OCI-LY3 (cell line): ENCODE data around the gene SAMD4A.

Experiments
- H2AFZ ChIP-seq: fragments of 200-600, 300-600 bp; shearing (Covaris generic); 2 replicates; pipeline ENCODE4 v1.6.0; 2014; ENCODE audit warnings: antibody characterized with exemption, low read depth, low read length
- H3K27ac ChIP-seq: fragments of 200-600, 300-600 bp; sonication (generic); 2 replicates; pipeline ENCODE4 v1.5.1; 2014; ENCODE audit warnings: mild to moderate bottlenecking, low read length, moderate library complexity, mixed read lengths
- H3K27me3 ChIP-seq: fragments of 200-600, 300-600 bp; sonication (generic); 2 replicates; pipeline ENCODE4 v1.6.1; 2014; ENCODE audit warnings: low read depth, low read length, mixed read lengths
- H3K36me3 ChIP-seq: fragments of 200-600, 300-600 bp; sonication (generic); replicated peaks from 2 replicates; pipeline ENCODE3; 2014; ENCODE audit warnings: low read depth, low read length, mixed read lengths
- H3K4me1 ChIP-seq: fragments of 300-600, 200-600 bp; sonication (generic); 2 replicates; pipeline ENCODE4 v1.6.1; 2014; ENCODE audit warnings: low read length, mixed read lengths
- H3K4me2 ChIP-seq: fragments of 200-600, 300-600 bp; sonication (generic); 2 replicates; pipeline ENCODE4 v1.6.1; 2014; ENCODE audit warnings: low read length, mixed read lengths
- H3K4me3 ChIP-seq: fragments of 300-600, 200-600 bp; sonication (generic); 2 replicates; pipeline ENCODE4 v1.5.1; 2014; ENCODE audit warnings: antibody characterized with exemption, mild to moderate bottlenecking, low read length, moderate library complexity
- H3K79me2 ChIP-seq: fragments of 300-600, 200-600 bp; shearing (Covaris generic); 2 replicates; pipeline ENCODE4 v1.6.1; 2014; ENCODE audit warnings: mild to moderate bottlenecking, low read length, mixed read lengths
- H3K9ac ChIP-seq: fragments of 300-600, 200-600 bp; shearing (Covaris generic); 2 replicates; pipeline ENCODE4 v1.6.0; 2014; ENCODE audit warnings: mild to moderate bottlenecking, low read length, moderate library complexity
- H3K9me3 ChIP-seq: fragments of 200-600, 300-600 bp; shearing (Covaris generic); 2 replicates; pipeline ENCODE4 v1.6.1; 2014; ENCODE audit warnings: low read length, mixed read lengths; ENCODE audit not compliant: insufficient read depth
- H4K20me1 ChIP-seq: fragments of 200-600, 300-600 bp; sonication (generic); 2 replicates; pipeline ENCODE4 v1.6.1; 2016; ENCODE audit warnings: low read length, mixed read lengths; ENCODE audit not compliant: insufficient read depth
- EZH2phosphoT487 ChIP-seq: fragments of 200-600 bp; shearing (Covaris generic); IDR thresholded peaks from 2 replicates; pipeline ENCODE4 v1.6.1; 2018; ENCODE audit warnings: antibody characterized with exemption, mixed run types, low read depth
- TF ChIP-seq, protein P1 (sequence below): fragments of 200-600, 300-600 bp; sonication (generic); IDR thresholded peaks from 2 replicates; pipeline ENCODE4 v1.5.1; 2014; ENCODE audit warnings: antibody characterized with exemption, low read length, low read depth

The SAMD4A gene

DNA sequence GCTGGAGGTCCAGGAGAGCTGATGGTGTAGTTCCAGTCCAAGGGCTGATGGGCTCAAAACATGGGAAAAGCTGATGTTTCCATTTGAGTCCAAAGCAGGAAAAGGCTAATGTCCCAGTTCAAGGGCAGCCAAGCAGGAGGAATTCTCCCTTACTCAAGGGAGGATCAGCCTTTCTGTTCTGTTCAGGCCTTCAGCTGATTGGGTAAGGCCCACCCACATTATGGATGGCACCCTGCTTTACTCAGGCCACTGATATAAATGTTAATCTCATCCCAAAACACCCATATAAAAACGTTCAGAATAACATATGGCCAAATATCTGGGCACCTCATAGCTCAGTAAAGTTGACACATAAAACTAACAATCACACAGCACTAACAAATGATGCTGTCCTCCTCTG is 64.1 kb downstream of the SAMD4A start:
- peaks cover 9% of the 10 kb centered on the region; the same call in 1 of the 2 replicates for H3K4me1 ChIP-seq
- H4K20me1 ChIP-seq, result no peaks in the 10 kb centered on the region
- H3K4me2 ChIP-seq, result no peak overlapping the region
- TF ChIP-seq EZH2phosphoT487, result no peak
- TF ChIP-seq, protein P1, sequence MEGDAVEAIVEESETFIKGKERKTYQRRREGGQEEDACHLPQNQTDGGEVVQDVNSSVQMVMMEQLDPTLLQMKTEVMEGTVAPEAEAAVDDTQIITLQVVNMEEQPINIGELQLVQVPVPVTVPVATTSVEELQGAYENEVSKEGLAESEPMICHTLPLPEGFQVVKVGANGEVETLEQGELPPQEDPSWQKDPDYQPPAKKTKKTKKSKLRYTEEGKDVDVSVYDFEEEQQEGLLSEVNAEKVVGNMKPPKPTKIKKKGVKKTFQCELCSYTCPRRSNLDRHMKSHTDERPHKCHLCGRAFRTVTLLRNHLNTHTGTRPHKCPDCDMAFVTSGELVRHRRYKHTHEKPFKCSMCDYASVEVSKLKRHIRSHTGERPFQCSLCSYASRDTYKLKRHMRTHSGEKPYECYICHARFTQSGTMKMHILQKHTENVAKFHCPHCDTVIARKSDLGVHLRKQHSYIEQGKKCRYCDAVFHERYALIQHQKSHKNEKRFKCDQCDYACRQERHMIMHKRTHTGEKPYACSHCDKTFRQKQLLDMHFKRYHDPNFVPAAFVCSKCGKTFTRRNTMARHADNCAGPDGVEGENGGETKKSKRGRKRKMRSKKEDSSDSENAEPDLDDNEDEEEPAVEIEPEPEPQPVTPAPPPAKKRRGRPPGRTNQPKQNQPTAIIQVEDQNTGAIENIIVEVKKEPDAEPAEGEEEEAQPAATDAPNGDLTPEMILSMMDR, result no peak
- H3K79me2 ChIP-seq, result no peaks in the 10 kb centered on the region
- no peak overlapping the region for H3K4me3 ChIP-seq
- peaks cover 13% of the 10 kb centered on the region for H3K27me3 ChIP-seq
- H2AFZ ChIP-seq, result no peak overlapping the region
- H3K36me3 ChIP-seq, result no peaks in the 10 kb centered on the region
- H3K9me3 ChIP-seq, result no peaks in the 10 kb centered on the region
- no peak overlapping the region for H3K27ac ChIP-seq
- H3K9ac ChIP-seq, result no peak overlapping the region

- TF ChIP-seq EZH2phosphoT487, result no peak
- TF ChIP-seq, protein P1, result no peak
- H4K20me1 ChIP-seq, result no peaks in the 10 kb centered on the region
- no peaks in the 10 kb centered on the region for H3K79me2 ChIP-seq
- no peaks in the 10 kb centered on the region; the same call in 1 of the 2 replicates for H3K27me3 ChIP-seq
- H2AFZ ChIP-seq, result no peak overlapping the region
- no peak overlapping the region for H3K4me3 ChIP-seq
- no peak overlapping the region for H3K27ac ChIP-seq
- no peak overlapping the region for H3K9ac ChIP-seq
- no peak overlapping the region for H3K4me2 ChIP-seq
- no peaks in the 10 kb centered on the region for H3K9me3 ChIP-seq
- H3K36me3 ChIP-seq, result no peaks in the 10 kb centered on the region
- H3K4me1 ChIP-seq, result peaks cover 6% of the 10 kb centered on the region; the same call in 1 of the 2 replicates
Observed at GRCh38 chr14:54632452-54632851, 65.5 kb downstream of the SAMD4A start.

DNA sequence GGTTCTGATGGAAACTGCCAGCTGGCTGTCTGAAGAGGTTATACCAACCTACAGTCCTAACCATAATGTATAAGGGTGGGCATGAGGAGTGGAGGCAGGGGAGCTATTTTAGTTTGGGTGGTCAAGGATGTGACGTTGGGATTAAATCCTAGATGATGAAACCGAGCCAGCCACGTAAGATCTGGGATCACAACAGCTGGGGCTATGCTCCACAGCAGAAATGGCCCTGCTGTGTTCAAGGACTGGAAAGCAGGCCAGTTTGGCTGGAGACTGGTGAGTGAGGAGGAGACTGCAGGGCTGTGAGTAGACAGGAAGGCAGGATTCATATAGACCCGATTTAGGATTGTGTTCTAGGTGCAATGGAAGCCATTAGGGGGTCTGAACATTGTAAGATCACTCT is 66.1 kb downstream of the SAMD4A start:
- no peak overlapping the region for H3K4me2 ChIP-seq
- no peak overlapping the region for H3K9ac ChIP-seq
- TF ChIP-seq, protein P1, result no peak
- TF ChIP-seq EZH2phosphoT487, result no peak
- H3K27ac ChIP-seq, result no peak overlapping the region
- H3K36me3 ChIP-seq, result no peaks in the 10 kb centered on the region
- H3K9me3 ChIP-seq, result no peaks in the 10 kb centered on the region
- H4K20me1 ChIP-seq, result no peaks in the 10 kb centered on the region
- H3K27me3 ChIP-seq, result no peaks in the 10 kb centered on the region; the same call in 1 of the 2 replicates
- no peaks in the 10 kb centered on the region for H3K79me2 ChIP-seq
- H3K4me1 ChIP-seq, result no peaks in the 10 kb centered on the region
- no peak overlapping the region for H2AFZ ChIP-seq
- no peak overlapping the region for H3K4me3 ChIP-seq

GRCh38 chr14:54637270-54638134 is 70.6 kb downstream of the SAMD4A start:
- H3K27me3 ChIP-seq, result peaks cover 20% of the 10 kb centered on the region; the same call in 1 of the 2 replicates
- no peaks in the 10 kb centered on the region for H3K9me3 ChIP-seq
- no peak for TF ChIP-seq EZH2phosphoT487
- TF ChIP-seq, protein P1, result no peak
- H3K79me2 ChIP-seq, result no peaks in the 10 kb centered on the region
- H3K4me1 ChIP-seq, result no peaks in the 10 kb centered on the region
- H2AFZ ChIP-seq, result no peak overlapping the region
- no peak overlapping the region for H3K4me2 ChIP-seq
- H4K20me1 ChIP-seq, result no peaks in the 10 kb centered on the region
- no peak overlapping the region for H3K4me3 ChIP-seq
- no peak overlapping the region for H3K27ac ChIP-seq
- H3K36me3 ChIP-seq, result no peaks in the 10 kb centered on the region
- no peak overlapping the region for H3K9ac ChIP-seq
